Measurements from ENCODE around the gene ZBTB42. TPM values are rescaled to one million over a fixed set of nuclear protein-coding genes. Genes with fewer than 3 reads are reported as not detected.

ZBTB42 gene
- polyA plus RNA-seq, 1 of the 3 experiments (the other 2 are of a cell fraction), result 3.1 TPM

DNA sequence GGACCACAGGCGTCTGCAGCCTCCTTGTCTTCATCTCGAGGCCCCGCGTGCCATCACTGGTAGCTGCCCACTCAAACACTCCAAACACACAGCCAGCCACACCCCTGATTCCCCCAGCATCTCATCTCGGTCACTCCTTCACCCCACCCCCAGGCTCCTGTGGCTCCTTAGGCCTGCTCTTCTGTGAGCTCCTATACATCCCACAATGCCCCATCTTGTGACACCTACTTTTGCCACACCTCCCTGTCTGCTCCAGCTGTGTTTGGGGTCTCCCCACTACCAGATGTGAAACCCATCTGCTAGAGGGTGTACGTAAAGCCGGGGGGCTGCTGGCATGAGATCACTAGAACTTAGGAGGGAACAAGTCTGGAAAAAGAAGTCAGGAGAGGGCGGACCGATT lies 9.5 kb upstream of the ZBTB42 start:
- Histone ChIP-seq H3K4me2 (no peak overlapping the region), H3K4me1 (ENCODE audit: control insufficient read depth in 1 of 2, insufficient read depth in 2 of 2, low read depth in 1 of 2, low read length in 1 of 2) (peaks cover 4 to 28% of the 10 kb centered on the region in 2 experiments; a peak in 3 of 4 replicates), H3K27ac (ENCODE audit: low read depth in 2 of 2, low read length in 1 of 2) (no peak overlapping the region), H3K4me3 (ENCODE audit: low read depth in 2 of 2, low read length in 1 of 2) (no peak overlapping the region), H3K79me2 (ENCODE audit: insufficient read depth) (peaks cover 84% of the 10 kb centered on the region), H3K9me3 (no peaks in the 10 kb centered on the region), H3F3A (replicated peaks; ENCODE audit: insufficient read depth) (no peaks in the 10 kb centered on the region), H3K9ac (no peak overlapping the region), H3K9me2 (no peaks in the 10 kb centered on the region), H3K36me3 (replicated peaks in 1 of 2; ENCODE audit: control insufficient read depth in 1 of 2, insufficient read depth in 2 of 2, low read length in 1 of 2) (peaks cover 0 to 38% of the 10 kb centered on the region in 2 experiments), H4K20me1 (ENCODE audit: insufficient read depth) (peaks cover 83% of the 10 kb centered on the region), H3K27me3 (ENCODE audit: insufficient read depth) (no peaks in the 10 kb centered on the region), H2AFZ (ENCODE audit: low read depth) (no peak overlapping the region)
- TF ChIP-seq JUND (IDR thresholded peaks at IDR 0.05) (no peak), TCF12 (IDR thresholded peaks at IDR 0.05) (no peak), GATA2 (CRISPR knock-in tag; IDR thresholded peaks at IDR 0.05) (no peak), TEAD4 (IDR thresholded peaks at IDR 0.05; ENCODE audit: borderline replicate concordance, insufficient read depth) (no peak), RCOR1 (IDR thresholded peaks at IDR 0.05; ENCODE audit: low read length) (no peak), NFIC (IDR thresholded peaks at IDR 0.05; ENCODE audit: borderline replicate concordance) (no peak), RXRA (IDR thresholded peaks at IDR 0.05; ENCODE audit: borderline replicate concordance, low read depth) (no peak)
- TF ChIP-seq, protein P1, sequence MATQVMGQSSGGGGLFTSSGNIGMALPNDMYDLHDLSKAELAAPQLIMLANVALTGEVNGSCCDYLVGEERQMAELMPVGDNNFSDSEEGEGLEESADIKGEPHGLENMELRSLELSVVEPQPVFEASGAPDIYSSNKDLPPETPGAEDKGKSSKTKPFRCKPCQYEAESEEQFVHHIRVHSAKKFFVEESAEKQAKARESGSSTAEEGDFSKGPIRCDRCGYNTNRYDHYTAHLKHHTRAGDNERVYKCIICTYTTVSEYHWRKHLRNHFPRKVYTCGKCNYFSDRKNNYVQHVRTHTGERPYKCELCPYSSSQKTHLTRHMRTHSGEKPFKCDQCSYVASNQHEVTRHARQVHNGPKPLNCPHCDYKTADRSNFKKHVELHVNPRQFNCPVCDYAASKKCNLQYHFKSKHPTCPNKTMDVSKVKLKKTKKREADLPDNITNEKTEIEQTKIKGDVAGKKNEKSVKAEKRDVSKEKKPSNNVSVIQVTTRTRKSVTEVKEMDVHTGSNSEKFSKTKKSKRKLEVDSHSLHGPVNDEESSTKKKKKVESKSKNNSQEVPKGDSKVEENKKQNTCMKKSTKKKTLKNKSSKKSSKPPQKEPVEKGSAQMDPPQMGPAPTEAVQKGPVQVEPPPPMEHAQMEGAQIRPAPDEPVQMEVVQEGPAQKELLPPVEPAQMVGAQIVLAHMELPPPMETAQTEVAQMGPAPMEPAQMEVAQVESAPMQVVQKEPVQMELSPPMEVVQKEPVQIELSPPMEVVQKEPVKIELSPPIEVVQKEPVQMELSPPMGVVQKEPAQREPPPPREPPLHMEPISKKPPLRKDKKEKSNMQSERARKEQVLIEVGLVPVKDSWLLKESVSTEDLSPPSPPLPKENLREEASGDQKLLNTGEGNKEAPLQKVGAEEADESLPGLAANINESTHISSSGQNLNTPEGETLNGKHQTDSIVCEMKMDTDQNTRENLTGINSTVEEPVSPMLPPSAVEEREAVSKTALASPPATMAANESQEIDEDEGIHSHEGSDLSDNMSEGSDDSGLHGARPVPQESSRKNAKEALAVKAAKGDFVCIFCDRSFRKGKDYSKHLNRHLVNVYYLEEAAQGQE (IDR thresholded peaks at IDR 0.05; ENCODE audit: low read depth, low read length), result no peak
- WGBS (ENCODE audit: low lambda C conversion rate), result 98% methylated on average over 7 of the region's 9 CpGs
- ChIA-PET CTCF (interaction anchor here (0.7 to 6.3 kb wide), 3 partner anchors 23 to 34 kb away, joined by 3 to 35 read pairs (median 4); no protein-coding TSS in a partner anchor), POLR2A (no interaction called here)
- no peak for DNase-seq

DNA sequence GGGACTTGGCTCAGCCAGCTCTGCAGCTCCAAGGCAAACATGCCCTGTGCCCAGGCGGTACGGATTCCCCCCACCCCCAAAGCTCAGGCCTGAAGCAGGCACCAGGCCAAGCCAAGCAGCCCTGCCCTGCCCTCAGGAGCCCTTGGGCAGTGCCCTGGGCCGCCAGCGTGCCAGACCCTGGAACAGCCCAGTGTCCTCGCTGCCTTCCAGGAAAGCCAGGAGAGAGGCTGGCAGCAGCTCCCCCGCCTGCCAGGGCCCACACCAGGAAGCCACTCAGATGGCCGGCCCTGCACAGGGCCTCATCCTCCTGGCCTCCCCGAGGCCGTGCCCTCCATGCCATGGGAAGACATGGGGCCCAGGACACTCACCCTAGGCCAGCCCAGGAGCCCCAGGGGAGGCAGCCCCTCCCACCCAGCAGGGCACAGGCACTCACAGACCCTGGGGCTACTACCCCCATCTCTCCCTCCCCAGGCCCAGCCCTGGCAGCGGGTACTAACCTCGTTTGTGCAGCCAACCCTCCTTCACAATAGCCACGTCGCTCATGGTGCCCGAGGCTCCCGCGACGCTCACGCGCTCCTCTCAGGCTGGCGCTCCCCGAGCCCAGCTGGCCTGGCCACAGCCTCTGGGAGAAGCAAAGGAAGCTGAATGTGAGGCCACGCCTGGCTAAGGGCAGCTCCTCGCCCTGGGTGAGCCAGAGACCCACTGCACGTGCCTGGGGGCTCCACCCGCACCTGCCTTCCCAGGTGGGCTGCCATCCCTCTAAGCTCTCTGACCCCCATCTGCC lies 8.6 kb upstream of the ZBTB42 start:
- WGBS (ENCODE audit: low lambda C conversion rate), result 90% methylated on average over 15 of the region's 25 CpGs
- DNase-seq, result no peak
- Histone ChIP-seq H3K9me3 (no peaks in the 10 kb centered on the region), H3K27me3 (ENCODE audit: insufficient read depth) (no peaks in the 10 kb centered on the region), H3K27ac (ENCODE audit: low read depth in 2 of 2, low read length in 1 of 2) (no peak overlapping the region; a peak in 1 of 4 replicates), H3K79me2 (ENCODE audit: insufficient read depth) (peaks cover 76% of the 10 kb centered on the region), H2AFZ (ENCODE audit: low read depth) (no peak overlapping the region), H3K9me2 (no peaks in the 10 kb centered on the region), H3K4me2 (peak overlapping the region; percentile 100), H3K4me1 (ENCODE audit: control insufficient read depth in 1 of 2, insufficient read depth in 2 of 2, low read depth in 1 of 2, low read length in 1 of 2) (peaks cover 4 to 32% of the 10 kb centered on the region in 2 experiments; a peak in 3 of 4 replicates), H3K4me3 (ENCODE audit: low read depth in 2 of 2, low read length in 1 of 2) (no peak overlapping the region), H3K9ac (no peak overlapping the region), H3F3A (replicated peaks; ENCODE audit: insufficient read depth) (no peaks in the 10 kb centered on the region), H3K36me3 (replicated peaks in 1 of 2; ENCODE audit: control insufficient read depth in 1 of 2, insufficient read depth in 2 of 2, low read length in 1 of 2) (peaks cover 0 to 35% of the 10 kb centered on the region in 2 experiments), H4K20me1 (ENCODE audit: insufficient read depth) (peaks cover 74% of the 10 kb centered on the region)
- POLR2A ChIA-PET, result interaction anchor here (1.0 kb wide), 1 partner anchor 29 kb away, joined by 3 read pairs; no protein-coding TSS in a partner anchor
- CTCF ChIA-PET, result interaction anchor here (0.7 to 6.3 kb wide), 3 partner anchors 24 to 34 kb away, joined by 3 to 35 read pairs (median 4); no protein-coding TSS in a partner anchor
- TF ChIP-seq, protein P2, sequence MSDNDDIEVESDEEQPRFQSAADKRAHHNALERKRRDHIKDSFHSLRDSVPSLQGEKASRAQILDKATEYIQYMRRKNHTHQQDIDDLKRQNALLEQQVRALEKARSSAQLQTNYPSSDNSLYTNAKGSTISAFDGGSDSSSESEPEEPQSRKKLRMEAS (IDR thresholded peaks at IDR 0.05; ENCODE audit: low read depth), result no peak
- TF ChIP-seq, protein P3, sequence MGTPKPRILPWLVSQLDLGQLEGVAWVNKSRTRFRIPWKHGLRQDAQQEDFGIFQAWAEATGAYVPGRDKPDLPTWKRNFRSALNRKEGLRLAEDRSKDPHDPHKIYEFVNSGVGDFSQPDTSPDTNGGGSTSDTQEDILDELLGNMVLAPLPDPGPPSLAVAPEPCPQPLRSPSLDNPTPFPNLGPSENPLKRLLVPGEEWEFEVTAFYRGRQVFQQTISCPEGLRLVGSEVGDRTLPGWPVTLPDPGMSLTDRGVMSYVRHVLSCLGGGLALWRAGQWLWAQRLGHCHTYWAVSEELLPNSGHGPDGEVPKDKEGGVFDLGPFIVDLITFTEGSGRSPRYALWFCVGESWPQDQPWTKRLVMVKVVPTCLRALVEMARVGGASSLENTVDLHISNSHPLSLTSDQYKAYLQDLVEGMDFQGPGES (IDR thresholded peaks at IDR 0.05; ENCODE audit: low read depth, low read length), result no peak
- TF ChIP-seq RCOR1 (IDR thresholded peaks at IDR 0.05; ENCODE audit: low read length), result no peak
- TF ChIP-seq EP300 (IDR thresholded peaks at IDR 0.05; ENCODE audit: borderline replicate concordance in 1 of 2, low read depth in 1 of 2, low read length in 1 of 2), result no peak
- TF ChIP-seq, protein P4, sequence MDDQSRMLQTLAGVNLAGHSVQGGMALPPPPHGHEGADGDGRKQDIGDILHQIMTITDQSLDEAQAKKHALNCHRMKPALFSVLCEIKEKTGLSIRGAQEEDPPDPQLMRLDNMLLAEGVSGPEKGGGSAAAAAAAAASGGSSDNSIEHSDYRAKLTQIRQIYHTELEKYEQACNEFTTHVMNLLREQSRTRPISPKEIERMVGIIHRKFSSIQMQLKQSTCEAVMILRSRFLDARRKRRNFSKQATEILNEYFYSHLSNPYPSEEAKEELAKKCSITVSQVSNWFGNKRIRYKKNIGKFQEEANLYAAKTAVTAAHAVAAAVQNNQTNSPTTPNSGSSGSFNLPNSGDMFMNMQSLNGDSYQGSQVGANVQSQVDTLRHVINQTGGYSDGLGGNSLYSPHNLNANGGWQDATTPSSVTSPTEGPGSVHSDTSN (IDR thresholded peaks at IDR 0.05), result no peak
- no peak for TF ChIP-seq TCF12 (IDR thresholded peaks at IDR 0.05)
- TF ChIP-seq SIN3A (IDR thresholded peaks at IDR 0.05; ENCODE audit: borderline replicate concordance, low read depth, low read length), result no peak
- TF ChIP-seq, protein P5, sequence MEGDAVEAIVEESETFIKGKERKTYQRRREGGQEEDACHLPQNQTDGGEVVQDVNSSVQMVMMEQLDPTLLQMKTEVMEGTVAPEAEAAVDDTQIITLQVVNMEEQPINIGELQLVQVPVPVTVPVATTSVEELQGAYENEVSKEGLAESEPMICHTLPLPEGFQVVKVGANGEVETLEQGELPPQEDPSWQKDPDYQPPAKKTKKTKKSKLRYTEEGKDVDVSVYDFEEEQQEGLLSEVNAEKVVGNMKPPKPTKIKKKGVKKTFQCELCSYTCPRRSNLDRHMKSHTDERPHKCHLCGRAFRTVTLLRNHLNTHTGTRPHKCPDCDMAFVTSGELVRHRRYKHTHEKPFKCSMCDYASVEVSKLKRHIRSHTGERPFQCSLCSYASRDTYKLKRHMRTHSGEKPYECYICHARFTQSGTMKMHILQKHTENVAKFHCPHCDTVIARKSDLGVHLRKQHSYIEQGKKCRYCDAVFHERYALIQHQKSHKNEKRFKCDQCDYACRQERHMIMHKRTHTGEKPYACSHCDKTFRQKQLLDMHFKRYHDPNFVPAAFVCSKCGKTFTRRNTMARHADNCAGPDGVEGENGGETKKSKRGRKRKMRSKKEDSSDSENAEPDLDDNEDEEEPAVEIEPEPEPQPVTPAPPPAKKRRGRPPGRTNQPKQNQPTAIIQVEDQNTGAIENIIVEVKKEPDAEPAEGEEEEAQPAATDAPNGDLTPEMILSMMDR (IDR thresholded peaks at IDR 0.05), result no peak
- no peak for TF ChIP-seq EZH2phosphoT487 (IDR thresholded peaks at IDR 0.05; ENCODE audit: borderline replicate concordance, low read depth)
- no peak for TF ChIP-seq NFIC (IDR thresholded peaks at IDR 0.05; ENCODE audit: borderline replicate concordance)
- no peak for TF ChIP-seq ELF1 (IDR thresholded peaks at IDR 0.05)
- TF ChIP-seq FOXM1 (IDR thresholded peaks at IDR 0.05; ENCODE audit: low read depth), result no peak
- TF ChIP-seq NRF1 (IDR thresholded peaks at IDR 0.05; ENCODE audit: low read depth, low read length), result no peak
- no peak for TF ChIP-seq TEAD4 (IDR thresholded peaks at IDR 0.05; ENCODE audit: borderline replicate concordance, insufficient read depth)
